Transverse colon (tissue), 4 donors: ENCODE measurements around the gene SCAF1. TPM values are rescaled to one million over a fixed set of nuclear protein-coding genes. Genes with fewer than 3 reads are reported as not detected.

Source experiments
- DNase-seq: peaks from one replicate; pipeline ENCODE4 v3.0.0-alpha.2; 2019
- H3K27ac ChIP-seq, 4 donors: fragments of 200-600 bp; sonication (generic); 2 replicates each; pipeline ENCODE4 v1.5.1; 2016 to 2018; ENCODE audit warnings: inconsistent platforms in 4 of 4
- H3K27me3 ChIP-seq: fragments of 200-600 bp; sonication (generic); 2 replicates; pipeline ENCODE4 v1.5.1; 2017; ENCODE audit warnings: inconsistent platforms
- H3K36me3 ChIP-seq, 4 donors: fragments of 200-600 bp; sonication (generic); 2 replicates each; pipeline ENCODE4 v1.5.1; 2017 to 2019; ENCODE audit warnings: inconsistent platforms in 4 of 4
- H3K4me1 ChIP-seq, 4 donors: fragments of 200-600 bp; sonication (generic); 2 replicates each; pipeline ENCODE4 v1.5.1; 2017 to 2020; ENCODE audit warnings: inconsistent platforms in 4 of 4
- H3K4me3 ChIP-seq, 4 donors: fragments of 200-600 bp; sonication (generic); 1 replicate in 1 of 4; 2 replicates in 3 of 4; pipeline versions ENCODE4 v1.5.1 to v1.6.1; 2017 to 2019; ENCODE audit warnings: inconsistent platforms in 4 of 4
- H3K9me3 ChIP-seq, 2 donors: fragments of 200-600 bp; sonication (generic); 2 replicates each; pipeline ENCODE4 v1.5.1; 2017 to 2019; ENCODE audit warnings: inconsistent platforms in 2 of 2
- CTCF ChIP-seq, 5 experiments: fragments of 200-600 bp in 3 of 5; fragments of 450-650 bp in 2 of 5; sonication (generic) in 3 of 5; IDR thresholded peaks; 1 replicate in 2 of 5; 2 replicates in 3 of 5; pipeline ENCODE4 v1.5.1; 2016 to 2017; ENCODE audit warnings: antibody characterized with exemption in 5 of 5, inconsistent platforms in 3 of 5, mild to moderate bottlenecking in 2 of 5, moderate library complexity in 1 of 5
- EP300 ChIP-seq: sonication (generic); formaldehyde crosslinking; IDR thresholded peaks from one replicate; pipeline ENCODE4 v1.6.1; 2017; ENCODE audit warnings: antibody characterized with exemption, low read depth
- POLR2A ChIP-seq: fragments of 450-650 bp; IDR thresholded peaks from one replicate; pipeline ENCODE4 v1.6.1; 2016; ENCODE audit warnings: antibody characterized with exemption, mild to moderate bottlenecking, moderate library complexity
- POLR2AphosphoS5 ChIP-seq, 3 donors: sonication (generic); formaldehyde crosslinking; IDR thresholded peaks; one replicate each; pipeline ENCODE4 v1.6.1; 2016; ENCODE audit warnings: antibody characterized with exemption in 3 of 3
- WGBS, 2 donors: methylation state at CpG; one replicate each; pipeline ENCODE4 v1.1.5; 2018; ENCODE audit warnings: low coverage in 1 of 2; 5-methylcytosine and 5-hydroxymethylcytosine counted together
- in situ Hi-C, 4 donors: fragments of 200-750 bp; cut with MboI; loops; one replicate each; pipeline versions ENCODE4 v1.15.0 to v1.15.1; 2017; ENCODE audit warnings: low sequenced_read_pairs in 3 of 4, low pct_ligation_motif_present in 1 of 4, low pct_unique_long_range_greater_than_20kb in 1 of 4
- intact Hi-C: fragments of 100-400 bp; cut with DNase I; formaldehyde crosslinking; loops from one replicate; pipeline ENCODE4 v1.15.1; 2023; ENCODE audit warnings: low total_unique reads
- total RNA-seq, 4 donors: library from RNA; depleted of rRNA; stranded (reverse); fragments of >200 nt; gene quantifications; one replicate each; pipeline ENCODE4 v1.1.0, GENCODE V29; 2016

SCAF1 gene
- total RNA-seq, 4 donors from 2014 or later: 20.2 to 118 (median 32.7) TPM

- DNase-seq: no peak
- Histone ChIP-seq H3K9me3 (no peaks in the 10 kb centered on the region), H3K36me3 (peaks cover 0 to 51% (median 23%) of the 10 kb centered on the region in 4 donors), H3K4me3 (no peak overlapping the region), H3K27me3 (no peaks in the 10 kb centered on the region), H3K4me1 (no peaks in the 10 kb centered on the region), H3K27ac (no peak overlapping the region)
- 90% methylated on average over 23 of the region's 23 CpGs; no CpG with 5 or more reads in 1 of the 2 donors for WGBS, 2 donors
- in situ Hi-C loops: no loop called here
- intact Hi-C loops: no loop called here
- TF ChIP-seq EP300 (no peak), CTCF (IDR thresholded peaks at IDR 0.05) (no peak), POLR2AphosphoS5 (IDR thresholded peaks at IDR 0.05) (no peak), POLR2A (no peak)
Observed at GRCh38 chr19:49655570-49656455, 13.8 kb downstream of the SCAF1 start.

GRCh38 chr19:49656456-49657109 is 14.6 kb downstream of the SCAF1 start:
- WGBS, 2 donors: 83 to 90% methylated on average over 1 to 17 of the region's 17 CpGs
- Histone ChIP-seq H3K27ac (no peak overlapping the region), H3K9me3 (no peaks in the 10 kb centered on the region), H3K36me3 (peaks cover 0 to 51% (median 26%) of the 10 kb centered on the region in 4 donors), H3K4me1 (no peaks in the 10 kb centered on the region), H3K27me3 (no peaks in the 10 kb centered on the region), H3K4me3 (no peak overlapping the region)
- TF ChIP-seq POLR2A: no peak
- no peak for TF ChIP-seq POLR2AphosphoS5 (IDR thresholded peaks at IDR 0.05)
- no peak for TF ChIP-seq EP300
- no peak for TF ChIP-seq CTCF (IDR thresholded peaks at IDR 0.05)
- no peak for DNase-seq
- in situ Hi-C loops: no loop called here
- intact Hi-C loops: no loop called here

GRCh38 chr19:49657493-49658138 is 15.6 kb downstream of the SCAF1 start:
- Histone ChIP-seq H3K9me3 (no peaks in the 10 kb centered on the region), H3K27ac (no peak overlapping the region), H3K36me3 (peaks cover 0 to 53% (median 26%) of the 10 kb centered on the region in 4 donors), H3K27me3 (no peaks in the 10 kb centered on the region), H3K4me1 (no peaks in the 10 kb centered on the region), H3K4me3 (no peak overlapping the region)
- intact Hi-C loops: no loop called here
- in situ Hi-C loops: no loop called here
- TF ChIP-seq POLR2A (no peak), POLR2AphosphoS5 (IDR thresholded peaks at IDR 0.05) (no peak), EP300 (no peak), CTCF (IDR thresholded peaks at IDR 0.05) (no peak)
- DNase-seq: no peak
- 87% methylated on average over 22 of the region's 22 CpGs; no CpG with 5 or more reads in 1 of the 2 donors for WGBS, 2 donors

GRCh38 chr19:49658139-49658517 is 16.1 kb downstream of the SCAF1 start:
- Histone ChIP-seq H3K4me1 (no peaks in the 10 kb centered on the region), H3K4me3 (no peak overlapping the region)

More at GRCh38 chr19:49658139-49658517, 16.1 kb downstream of the SCAF1 start:
- H3K27me3 ChIP-seq: no peaks in the 10 kb centered on the region
- TF ChIP-seq CTCF (IDR thresholded peaks at IDR 0.05): no peak
- TF ChIP-seq POLR2AphosphoS5 (IDR thresholded peaks at IDR 0.05): no peak
- no peak for TF ChIP-seq EP300
- no peak for TF ChIP-seq POLR2A
- peaks cover 0 to 49% (median 24%) of the 10 kb centered on the region in 4 donors for H3K36me3 ChIP-seq
- 78% methylated on average over 8 of the region's 15 CpGs; no CpG with 5 or more reads in 1 of the 2 donors for WGBS, 2 donors
- in situ Hi-C loops: no loop called here
- no peak overlapping the region for H3K27ac ChIP-seq
- H3K9me3 ChIP-seq: no peaks in the 10 kb centered on the region
- no peak for DNase-seq
- intact Hi-C loops: no loop called here
